Measurements from ENCODE around the gene GPC6.

Gene GPC6

DNA sequence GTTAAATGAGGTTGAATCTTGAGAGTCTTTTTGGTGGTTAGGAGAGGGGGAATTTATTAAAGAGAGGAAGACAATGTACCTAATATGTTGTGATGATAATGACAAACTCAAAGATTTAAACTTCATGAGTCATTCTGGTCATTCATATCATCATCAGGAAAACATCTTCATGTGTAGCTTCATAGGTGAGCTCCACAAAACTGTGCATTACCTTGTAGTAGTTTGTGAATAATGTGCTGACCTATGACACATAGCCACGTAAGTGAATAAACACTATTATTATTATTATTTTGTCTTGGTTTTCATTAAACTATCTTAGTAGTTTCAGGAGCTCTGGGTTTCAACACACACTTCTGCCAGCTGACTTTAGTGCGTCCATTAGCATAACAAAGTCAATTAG, 997 bp upstream of the GPC6 start:
- no peak overlapping the region for H2BK5ac ChIP-seq (ENCODE audit: low read length)
- no peak overlapping the region for H2BK12ac ChIP-seq (ENCODE audit: low read length)
- H4K91ac ChIP-seq (ENCODE audit: low read depth, low read length, poor library complexity), result no peak overlapping the region
- peaks cover 3% of the 10 kb centered on the region for H3K79me1 ChIP-seq (ENCODE audit: low read depth, low read length)
- no peak overlapping the region for H3K27ac ChIP-seq (replicated peaks; ENCODE audit: low read length)
- no peak overlapping the region for H3K18ac ChIP-seq (ENCODE audit: low read length)
- H3K14ac ChIP-seq (ENCODE audit: low read length), result no peak overlapping the region
- H3K4me1 ChIP-seq (ENCODE audit: control insufficient read depth in 2 of 2, insufficient read depth in 1 of 2, low read depth in 1 of 2, low read length in 2 of 2), result peaks cover 8 to 47% of the 10 kb centered on the region in 2 donors
- H3K4me2 ChIP-seq (ENCODE audit: insufficient read depth, low read length, poor library complexity, severe bottlenecking), result no peak overlapping the region
- H3K27me3 ChIP-seq (ENCODE audit: control insufficient read depth in 3 of 3, insufficient read depth in 3 of 3, low read depth in 1 of 3, low read length in 3 of 3), result no peaks in the 10 kb centered on the region
- no peak overlapping the region for H3K23ac ChIP-seq (ENCODE audit: low read depth, low read length, poor library complexity)
- no peak for DNase-seq (ENCODE audit: low spot score)
- H3K36me3 ChIP-seq (replicated peaks in 1 of 2; ENCODE audit: control insufficient read depth in 2 of 2, insufficient read depth in 2 of 2, low read length in 2 of 2), result no peaks in the 10 kb centered on the region
- no peaks in the 10 kb centered on the region for H3K9me3 ChIP-seq (replicated peaks in 1 of 2; ENCODE audit: control insufficient read depth in 2 of 2, insufficient read depth in 1 of 2, low read depth in 1 of 2, low read length in 2 of 2)
- peak overlapping the region in 1 of 2 donors; percentile 86 for H3K4me3 ChIP-seq (ENCODE audit: low read length in 2 of 2)
- no peak overlapping the region for H2AK5ac ChIP-seq (ENCODE audit: low read depth, low read length)
- H3K4ac ChIP-seq (ENCODE audit: low read length), result no peak overlapping the region
- no peak overlapping the region for H2BK15ac ChIP-seq (ENCODE audit: low read length)
- no peak overlapping the region for H2BK120ac ChIP-seq (ENCODE audit: low read depth, low read length)
- no peak overlapping the region for H3K9ac ChIP-seq (ENCODE audit: low read depth, low read length, poor library complexity)
- WGBS, 2 donors (ENCODE audit: extremely low coverage in 2 of 2, insufficient read length in 2 of 2, insufficient replicate concordance in 1 of 2), result no CpG with 5 or more reads among the region's 2 CpGs
- no peak overlapping the region for H2AFZ ChIP-seq (ENCODE audit: low read length)
- H4K8ac ChIP-seq (ENCODE audit: low read depth, low read length), result no peak overlapping the region

GRCh38 chr13:93226065-93226622, 463 bp upstream of the GPC6 start:
- H3K18ac ChIP-seq (ENCODE audit: low read length), result no peak overlapping the region
- no peak overlapping the region for H3K9ac ChIP-seq (ENCODE audit: low read depth, low read length, poor library complexity)
- peak overlapping the region; percentile 49 for H3K27ac ChIP-seq (replicated peaks; ENCODE audit: low read length)
- H2AK5ac ChIP-seq (ENCODE audit: low read depth, low read length), result no peak overlapping the region
- H3K4me1 ChIP-seq (ENCODE audit: control insufficient read depth in 2 of 2, insufficient read depth in 1 of 2, low read depth in 1 of 2, low read length in 2 of 2), result peaks cover 8 to 49% of the 10 kb centered on the region in 2 donors
- no CpG with 5 or more reads among the region's 5 CpGs for WGBS, 2 donors (ENCODE audit: extremely low coverage in 2 of 2, insufficient read length in 2 of 2, insufficient replicate concordance in 1 of 2)
- H4K91ac ChIP-seq (ENCODE audit: low read depth, low read length, poor library complexity), result no peak overlapping the region
- H2BK12ac ChIP-seq (ENCODE audit: low read length), result no peak overlapping the region
- peak overlapping the region in 1 of 2 donors; percentile 86 for H3K4me3 ChIP-seq (ENCODE audit: low read length in 2 of 2)
- H3K79me1 ChIP-seq (ENCODE audit: low read depth, low read length), result peaks cover 3% of the 10 kb centered on the region
- H3K14ac ChIP-seq (ENCODE audit: low read length), result no peak overlapping the region
- no peak overlapping the region for H2BK120ac ChIP-seq (ENCODE audit: low read depth, low read length)
- H2BK5ac ChIP-seq (ENCODE audit: low read length), result no peak overlapping the region
- H3K36me3 ChIP-seq (replicated peaks in 1 of 2; ENCODE audit: control insufficient read depth in 2 of 2, insufficient read depth in 2 of 2, low read length in 2 of 2), result no peaks in the 10 kb centered on the region
- H3K4me2 ChIP-seq (ENCODE audit: insufficient read depth, low read length, poor library complexity, severe bottlenecking), result peak overlapping the region; percentile 36
- DNase-seq (ENCODE audit: low spot score), result peak; percentile 47
- H3K23ac ChIP-seq (ENCODE audit: low read depth, low read length, poor library complexity), result no peak overlapping the region
- no peak overlapping the region for H3K4ac ChIP-seq (ENCODE audit: low read length)
- peak overlapping the region; percentile 96 for H2AFZ ChIP-seq (ENCODE audit: low read length)
- no peak overlapping the region for H4K8ac ChIP-seq (ENCODE audit: low read depth, low read length)
- no peaks in the 10 kb centered on the region for H3K9me3 ChIP-seq (replicated peaks in 1 of 2; ENCODE audit: control insufficient read depth in 2 of 2, insufficient read depth in 1 of 2, low read depth in 1 of 2, low read length in 2 of 2)
- no peak overlapping the region for H2BK15ac ChIP-seq (ENCODE audit: low read length)
- H3K27me3 ChIP-seq (ENCODE audit: control insufficient read depth in 3 of 3, insufficient read depth in 3 of 3, low read depth in 1 of 3, low read length in 3 of 3), result no peaks in the 10 kb centered on the region

DNA sequence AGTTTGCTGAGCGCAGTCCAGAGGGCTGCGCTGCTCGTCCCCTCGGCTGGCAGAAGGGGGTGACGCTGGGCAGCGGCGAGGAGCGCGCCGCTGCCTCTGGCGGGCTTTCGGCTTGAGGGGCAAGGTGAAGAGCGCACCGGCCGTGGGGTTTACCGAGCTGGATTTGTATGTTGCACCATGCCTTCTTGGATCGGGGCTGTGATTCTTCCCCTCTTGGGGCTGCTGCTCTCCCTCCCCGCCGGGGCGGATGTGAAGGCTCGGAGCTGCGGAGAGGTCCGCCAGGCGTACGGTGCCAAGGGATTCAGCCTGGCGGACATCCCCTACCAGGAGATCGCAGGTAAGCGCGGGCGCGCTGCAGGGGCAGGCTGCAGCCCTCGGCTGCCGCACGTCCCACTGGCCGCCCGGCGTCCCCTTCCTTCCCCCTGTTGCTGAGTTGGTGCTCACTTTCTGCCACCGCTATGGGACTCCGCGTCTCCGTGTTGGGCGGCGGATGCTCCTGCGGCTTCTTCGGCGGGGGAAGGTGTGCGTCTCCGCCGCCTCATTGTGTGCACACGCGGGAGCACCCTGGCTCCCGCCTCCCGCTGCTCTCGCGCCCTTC, 772 bp downstream of the GPC6 start:
- Histone ChIP-seq H2BK12ac (ENCODE audit: low read length) (peak overlapping the region; percentile 77), H3K4me3 (ENCODE audit: low read length in 2 of 2) (peak overlapping the region; percentile 86 to 98), H4K91ac (ENCODE audit: low read depth, low read length, poor library complexity) (no peak overlapping the region), H2AK5ac (ENCODE audit: low read depth, low read length) (peak overlapping the region; percentile 14), H3K18ac (ENCODE audit: low read length) (peak overlapping the region; percentile 99), H3K27ac (replicated peaks; ENCODE audit: low read length) (peak overlapping the region; percentile 93), H3K4me2 (ENCODE audit: insufficient read depth, low read length, poor library complexity, severe bottlenecking) (peak overlapping the region; percentile 80), H3K9me3 (replicated peaks in 1 of 2; ENCODE audit: control insufficient read depth in 2 of 2, insufficient read depth in 1 of 2, low read depth in 1 of 2, low read length in 2 of 2) (no peaks in the 10 kb centered on the region), H3K4me1 (ENCODE audit: control insufficient read depth in 2 of 2, insufficient read depth in 1 of 2, low read depth in 1 of 2, low read length in 2 of 2) (peaks cover 8 to 51% of the 10 kb centered on the region in 2 donors), H3K79me1 (ENCODE audit: low read depth, low read length) (peaks cover 3% of the 10 kb centered on the region), H3K36me3 (replicated peaks in 1 of 2; ENCODE audit: control insufficient read depth in 2 of 2, insufficient read depth in 2 of 2, low read length in 2 of 2) (no peaks in the 10 kb centered on the region), H2BK15ac (ENCODE audit: low read length) (peak overlapping the region; percentile 86), H3K14ac (ENCODE audit: low read length) (peak overlapping the region; percentile 100), H2AFZ (ENCODE audit: low read length) (peak overlapping the region; percentile 96), H4K8ac (ENCODE audit: low read depth, low read length) (peak overlapping the region; percentile 53), H3K23ac (ENCODE audit: low read depth, low read length, poor library complexity) (peak overlapping the region; percentile 94), H3K9ac (ENCODE audit: low read depth, low read length, poor library complexity) (peak overlapping the region; percentile 95), H2BK5ac (ENCODE audit: low read length) (peak overlapping the region; percentile 98), H2BK120ac (ENCODE audit: low read depth, low read length) (peak overlapping the region; percentile 88), H3K27me3 (ENCODE audit: control insufficient read depth in 3 of 3, insufficient read depth in 3 of 3, low read depth in 1 of 3, low read length in 3 of 3) (no peaks in the 10 kb centered on the region), H3K4ac (ENCODE audit: low read length) (no peak overlapping the region)
- no CpG with 5 or more reads among the region's 55 CpGs for WGBS, 2 donors (ENCODE audit: extremely low coverage in 2 of 2, insufficient read length in 2 of 2, insufficient replicate concordance in 1 of 2)
- peak; percentile 66 for DNase-seq (ENCODE audit: low spot score)

DNA sequence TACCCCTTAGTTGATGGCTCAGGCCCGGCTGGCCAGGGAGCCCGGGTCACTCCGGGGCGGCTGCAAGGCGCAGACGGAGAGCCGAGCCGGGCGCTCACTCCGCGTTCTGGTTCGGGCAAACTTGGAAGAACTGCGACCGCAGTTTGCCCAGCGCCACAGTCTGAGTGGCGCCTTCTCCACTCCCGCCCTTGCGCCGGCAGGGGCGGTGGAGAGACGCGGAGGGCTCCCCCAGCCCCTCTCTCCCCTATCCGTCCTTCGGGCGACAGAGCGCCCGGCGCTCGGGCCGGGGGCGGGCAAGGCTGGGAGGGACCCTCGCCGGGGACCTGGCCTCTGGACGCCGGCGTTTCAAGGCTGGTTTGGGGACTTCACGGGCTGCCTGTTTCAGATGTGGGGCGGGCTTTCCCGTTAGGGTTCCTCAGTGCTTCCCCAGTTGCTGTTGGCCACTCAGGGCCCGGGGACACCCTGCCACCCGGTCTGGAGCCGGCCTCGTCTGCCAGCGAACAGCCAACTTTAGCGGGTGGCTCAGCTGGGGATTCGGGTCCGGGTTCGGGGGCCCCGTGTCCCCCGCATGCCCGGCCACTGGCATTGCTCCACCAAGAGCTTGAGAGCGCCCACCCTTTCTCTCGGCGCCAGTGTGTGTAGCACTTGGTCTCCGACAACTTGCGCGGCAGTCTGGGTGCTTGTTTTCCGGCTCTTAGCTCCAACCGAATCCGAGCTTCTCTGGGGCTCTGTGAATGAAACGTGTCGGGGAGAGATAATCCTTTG, 1.5 kb downstream of the GPC6 start:
- no peaks in the 10 kb centered on the region for H3K9me3 ChIP-seq (replicated peaks in 1 of 2; ENCODE audit: control insufficient read depth in 2 of 2, insufficient read depth in 1 of 2, low read depth in 1 of 2, low read length in 2 of 2)
- H2AK5ac ChIP-seq (ENCODE audit: low read depth, low read length), result peak overlapping the region; percentile 14
- H3K4me1 ChIP-seq (ENCODE audit: control insufficient read depth in 2 of 2, insufficient read depth in 1 of 2, low read depth in 1 of 2, low read length in 2 of 2), result peaks cover 6 to 44% of the 10 kb centered on the region in 2 donors
- H3K18ac ChIP-seq (ENCODE audit: low read length), result peak overlapping the region; percentile 99
- peak overlapping the region; percentile 77 for H2BK12ac ChIP-seq (ENCODE audit: low read length)
- H3K27me3 ChIP-seq (ENCODE audit: control insufficient read depth in 3 of 3, insufficient read depth in 3 of 3, low read depth in 1 of 3, low read length in 3 of 3), result no peaks in the 10 kb centered on the region
- peak overlapping the region; percentile 95 for H3K9ac ChIP-seq (ENCODE audit: low read depth, low read length, poor library complexity)
- no peak overlapping the region for H3K4ac ChIP-seq (ENCODE audit: low read length)
- DNase-seq (ENCODE audit: low spot score), result peak; percentile 89
- H3K79me1 ChIP-seq (ENCODE audit: low read depth, low read length), result peaks cover 3% of the 10 kb centered on the region
- H3K27ac ChIP-seq (replicated peaks; ENCODE audit: low read length), result peak overlapping the region; percentile 93
- H3K14ac ChIP-seq (ENCODE audit: low read length), result peak overlapping the region; percentile 100
- peak overlapping the region; percentile 80 for H3K4me2 ChIP-seq (ENCODE audit: insufficient read depth, low read length, poor library complexity, severe bottlenecking)
- H4K8ac ChIP-seq (ENCODE audit: low read depth, low read length), result no peak overlapping the region
- peak overlapping the region; percentile 88 for H2BK120ac ChIP-seq (ENCODE audit: low read depth, low read length)
- peak overlapping the region; percentile 96 for H2AFZ ChIP-seq (ENCODE audit: low read length)
- H4K91ac ChIP-seq (ENCODE audit: low read depth, low read length, poor library complexity), result no peak overlapping the region
- H2BK5ac ChIP-seq (ENCODE audit: low read length), result peak overlapping the region; percentile 98
- H3K36me3 ChIP-seq (replicated peaks in 1 of 2; ENCODE audit: control insufficient read depth in 2 of 2, insufficient read depth in 2 of 2, low read length in 2 of 2), result no peaks in the 10 kb centered on the region
- H3K23ac ChIP-seq (ENCODE audit: low read depth, low read length, poor library complexity), result peak overlapping the region; percentile 94
- peak overlapping the region; percentile 86 for H2BK15ac ChIP-seq (ENCODE audit: low read length)
- H3K4me3 ChIP-seq (ENCODE audit: low read length in 2 of 2), result peak overlapping the region; percentile 86 to 98
- no CpG with 5 or more reads among the region's 62 CpGs for WGBS, 2 donors (ENCODE audit: extremely low coverage in 2 of 2, insufficient read length in 2 of 2, insufficient replicate concordance in 1 of 2)

All from neuronal stem cell (in vitro differentiated cells).